Endodermal cell (in vitro differentiated cells): ENCODE results near the gene OR4Q2. TPM values are rescaled to one million over a fixed set of nuclear protein-coding genes. Genes with fewer than 3 reads are reported as not detected.

ENCODE experiments used
- DNase-seq: peaks from one replicate; pipeline ENCODE4 v3.0.0-alpha.2; 2017
- H3K27ac ChIP-seq: 2 replicates; pipeline ENCODE4 v1.5.1; 2013; ENCODE audit warnings: mild to moderate bottlenecking, low read depth, low read length, moderate library complexity
- H3K27me3 ChIP-seq: 2 replicates; pipeline ENCODE4 v1.6.1; 2013; ENCODE audit warnings: mild to moderate bottlenecking, low read length, moderate library complexity; ENCODE audit not compliant: insufficient read depth, control insufficient read depth, poor library complexity, severe bottlenecking
- H3K36me3 ChIP-seq: 2 replicates; pipeline ENCODE4 v1.7.0; 2013; ENCODE audit warnings: mild to moderate bottlenecking, low read length, moderate library complexity; ENCODE audit not compliant: control insufficient read depth, insufficient read depth
- H3K4me1 ChIP-seq: one replicate; pipeline ENCODE4 v1.7.0; 2013; ENCODE audit warnings: low read length; ENCODE audit not compliant: control insufficient read depth, insufficient read depth
- H3K4me3 ChIP-seq: 2 replicates; pipeline ENCODE4 v1.5.1; 2013; ENCODE audit warnings: mild to moderate bottlenecking, low read length, moderate library complexity
- H3K9ac ChIP-seq: 2 replicates; pipeline ENCODE4 v1.6.1; 2013; ENCODE audit warnings: mild to moderate bottlenecking, low read length, moderate library complexity; ENCODE audit not compliant: poor library complexity, severe bottlenecking; ENCODE audit errors: extremely low read depth
- H3K9me3 ChIP-seq: 2 replicates; pipeline ENCODE4 v1.6.1; 2013; ENCODE audit warnings: mild to moderate bottlenecking, low read length, moderate library complexity; ENCODE audit not compliant: control insufficient read depth
- H3K27ac Mint-ChIP-seq: 2 replicates; pipeline ENCODE4 v1.8.0; 2020; ENCODE audit warnings: mixed read lengths
- H3K27me3 Mint-ChIP-seq: 2 replicates; pipeline ENCODE4 v1.8.0; 2021; ENCODE audit warnings: mild to moderate bottlenecking, mixed read lengths; ENCODE audit not compliant: insufficient read depth
- H3K36me3 Mint-ChIP-seq: 2 replicates; pipeline ENCODE4 v1.8.0; 2020; ENCODE audit warnings: low read depth, mixed read lengths
- H3K4me1 Mint-ChIP-seq: 2 replicates; pipeline ENCODE4 v1.8.0; 2020; ENCODE audit warnings: mixed read lengths
- H3K4me3 Mint-ChIP-seq: 2 replicates; pipeline ENCODE4 v1.8.0; 2020; ENCODE audit warnings: mild to moderate bottlenecking, moderate library complexity, mixed read lengths
- H3K9me3 Mint-ChIP-seq: 2 replicates; pipeline ENCODE4 v1.8.0; 2020; ENCODE audit warnings: mild to moderate bottlenecking, mixed read lengths
- WGBS, 2 experiments: methylation state at CpG; one replicate each; pipeline versions ENCODE4 v1.1.5 to v1.1.7; 2013; ENCODE audit warnings: missing lambda C conversion rate in 2 of 2, mixed read lengths in 1 of 2; ENCODE audit not compliant: insufficient coverage in 1 of 2, insufficient read length in 1 of 2; 5-methylcytosine and 5-hydroxymethylcytosine counted together
- total RNA-seq, 2 donors: library from RNA; stranded (reverse); fragmentation: NEBNext Ultra II Directional in 1 of 2; extraction: Animal tissue kit (Norgen Biotek cat#: 25700) in 1 of 2; gene quantifications; 2 replicates in 1 of 2; 3 replicates in 1 of 2; pipeline ENCODE4 v1.2.1, GENCODE V29; 2021
- TF ChIP-seq, protein P1 (sequence below): fragments of 200-600 bp; sonication (generic); conservative IDR thresholded peaks from 2 replicates; pipeline ENCODE4 v1.5.0; 2021; ENCODE audit warnings: antibody characterized with exemption, mild to moderate bottlenecking

Gene OR4Q2
- total RNA-seq, 2 donors from 2014 or later: not detected

DNA sequence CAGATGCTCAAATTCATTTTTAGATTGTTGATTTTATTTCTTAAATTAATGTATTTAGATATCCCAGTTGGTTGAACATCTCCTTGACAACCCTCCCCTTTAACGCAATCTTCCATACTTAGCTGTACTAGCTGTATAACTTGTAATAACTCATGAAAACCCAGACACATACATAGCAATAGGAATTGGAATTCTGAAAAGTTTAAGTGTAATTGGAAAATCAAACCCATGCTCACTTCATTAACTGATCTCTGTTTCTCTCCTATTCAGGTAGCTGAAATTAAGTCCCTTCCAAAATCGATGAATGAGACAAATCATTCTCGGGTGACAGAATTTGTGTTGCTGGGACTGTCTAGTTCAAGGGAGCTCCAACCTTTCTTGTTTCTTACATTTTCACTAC lies 26.7 kb upstream of the OR4Q2 start, which contains the start of gene OR4K15:
Gene OR4K15 (plus strand): TSS at position 301 of the 400 bp plus-strand sequence. CDS start 0 bp downstream, at position 301.
- Histone ChIP-seq H3K27me3 (no peaks in the 10 kb centered on the region), H3K4me3 (no peak within 1 kb of the TSS), H3K9me3 (peaks cover 41% of the 10 kb centered on the region), H3K4me1 (no peaks in the 10 kb centered on the region), H3K36me3 (no peaks in the 10 kb centered on the region), H3K9ac (no peak within 1 kb of the TSS), H3K27ac (no peak within 1 kb of the TSS)
- no peak within 1 kb of the TSS for H3K27ac Mint-ChIP-seq
- TF ChIP-seq, protein P1, sequence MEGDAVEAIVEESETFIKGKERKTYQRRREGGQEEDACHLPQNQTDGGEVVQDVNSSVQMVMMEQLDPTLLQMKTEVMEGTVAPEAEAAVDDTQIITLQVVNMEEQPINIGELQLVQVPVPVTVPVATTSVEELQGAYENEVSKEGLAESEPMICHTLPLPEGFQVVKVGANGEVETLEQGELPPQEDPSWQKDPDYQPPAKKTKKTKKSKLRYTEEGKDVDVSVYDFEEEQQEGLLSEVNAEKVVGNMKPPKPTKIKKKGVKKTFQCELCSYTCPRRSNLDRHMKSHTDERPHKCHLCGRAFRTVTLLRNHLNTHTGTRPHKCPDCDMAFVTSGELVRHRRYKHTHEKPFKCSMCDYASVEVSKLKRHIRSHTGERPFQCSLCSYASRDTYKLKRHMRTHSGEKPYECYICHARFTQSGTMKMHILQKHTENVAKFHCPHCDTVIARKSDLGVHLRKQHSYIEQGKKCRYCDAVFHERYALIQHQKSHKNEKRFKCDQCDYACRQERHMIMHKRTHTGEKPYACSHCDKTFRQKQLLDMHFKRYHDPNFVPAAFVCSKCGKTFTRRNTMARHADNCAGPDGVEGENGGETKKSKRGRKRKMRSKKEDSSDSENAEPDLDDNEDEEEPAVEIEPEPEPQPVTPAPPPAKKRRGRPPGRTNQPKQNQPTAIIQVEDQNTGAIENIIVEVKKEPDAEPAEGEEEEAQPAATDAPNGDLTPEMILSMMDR: no peak
- no peak within 1 kb of the TSS for H3K4me3 Mint-ChIP-seq
- peaks cover 55% of the 10 kb centered on the region for H3K9me3 Mint-ChIP-seq
- H3K27me3 Mint-ChIP-seq: no peaks in the 10 kb centered on the region
- WGBS, 2 experiments: 94 to 100% methylated on average over 2 to 3 of the region's 3 CpGs
- H3K36me3 Mint-ChIP-seq: no peaks in the 10 kb centered on the region
- H3K4me1 Mint-ChIP-seq: no peaks in the 10 kb centered on the region
- DNase-seq: no peak

DNA sequence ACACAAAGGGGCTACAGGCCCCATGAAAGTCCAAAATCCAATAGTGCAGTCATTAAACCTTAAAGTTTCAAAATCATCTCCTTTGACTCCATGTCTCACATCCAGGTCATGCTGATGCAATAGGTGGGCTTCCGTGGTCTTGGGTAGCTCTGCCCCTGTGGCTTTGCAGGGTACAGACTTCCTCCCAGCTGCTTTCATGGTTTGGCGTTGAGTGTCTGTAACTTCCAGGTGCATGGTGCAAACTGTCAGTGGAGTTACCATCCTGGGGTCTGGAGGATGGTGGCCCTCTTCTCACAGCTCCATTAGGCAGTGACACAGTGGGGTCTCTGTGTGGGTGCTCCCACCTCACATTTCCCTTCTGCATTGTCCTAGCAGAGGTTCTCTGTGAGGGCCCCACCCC lies 8.5 kb upstream of the OR4Q2 start:
- Histone ChIP-seq H3K9me3 (peaks cover 82% of the 10 kb centered on the region), H3K36me3 (no peaks in the 10 kb centered on the region), H3K4me3 (no peak overlapping the region), H3K4me1 (no peaks in the 10 kb centered on the region), H3K27ac (no peak overlapping the region), H3K27me3 (no peaks in the 10 kb centered on the region), H3K9ac (no peak overlapping the region)
- no peak overlapping the region for H3K27ac Mint-ChIP-seq
- TF ChIP-seq, protein P1: no peak
- no peak overlapping the region for H3K4me3 Mint-ChIP-seq
- H3K27me3 Mint-ChIP-seq: no peaks in the 10 kb centered on the region
- no peaks in the 10 kb centered on the region for H3K4me1 Mint-ChIP-seq
- no peaks in the 10 kb centered on the region for H3K36me3 Mint-ChIP-seq
- H3K9me3 Mint-ChIP-seq: peaks cover 86% of the 10 kb centered on the region
- WGBS, 2 experiments: 53 to 54% methylated on average over 2 of the region's 2 CpGs
- no peak for DNase-seq

DNA sequence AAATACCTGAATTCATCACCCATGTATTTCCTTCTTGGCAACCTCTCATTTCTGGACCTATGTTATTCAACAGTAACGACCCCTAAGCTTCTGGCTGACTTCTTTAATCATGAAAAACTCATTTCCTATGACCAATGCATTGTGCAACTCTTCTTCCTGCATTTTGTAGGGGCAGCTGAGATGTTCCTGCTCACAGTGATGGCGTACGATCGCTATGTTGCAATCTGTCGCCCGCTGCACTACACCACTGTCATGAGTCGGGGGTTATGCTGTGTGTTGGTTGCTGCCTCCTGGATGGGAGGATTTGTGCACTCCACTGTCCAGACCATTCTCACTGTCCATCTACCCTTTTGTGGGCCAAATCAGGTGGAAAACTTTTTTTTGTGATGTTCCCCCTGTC lies 356 bp downstream of the OR4Q2 start:
- Histone ChIP-seq H3K9ac (no peak overlapping the region), H3K4me1 (no peaks in the 10 kb centered on the region), H3K27ac (no peak overlapping the region), H3K36me3 (no peaks in the 10 kb centered on the region), H3K27me3 (no peaks in the 10 kb centered on the region), H3K9me3 (peaks cover 71% of the 10 kb centered on the region), H3K4me3 (no peak overlapping the region)
- no peak overlapping the region for H3K27ac Mint-ChIP-seq
- WGBS, 2 experiments: 82 to 89% methylated on average over 7 of the region's 7 CpGs
- H3K9me3 Mint-ChIP-seq: peaks cover 59% of the 10 kb centered on the region
- H3K4me3 Mint-ChIP-seq: no peak overlapping the region
- no peaks in the 10 kb centered on the region for H3K27me3 Mint-ChIP-seq
- no peaks in the 10 kb centered on the region for H3K36me3 Mint-ChIP-seq
- H3K4me1 Mint-ChIP-seq: no peaks in the 10 kb centered on the region
- no peak for DNase-seq
- TF ChIP-seq, protein P1: no peak
